AG20443 (cell line): ENCODE results near the gene IQGAP3.
A peak's percentile ranks its signal among the peaks of the same experiment; 100 is the strongest.
"Not testable (repeated sequence)": the region's sequence is repeated elsewhere in the genome, so short reads cannot be mapped to it uniquely, and the experiment has no call there.

ENCODE experiments used
- DNase-seq: peaks from one replicate; pipeline ENCODE4 v3.0.0; 2012; ENCODE audit warnings: low spot score, mixed read lengths

Gene IQGAP3

DNA sequence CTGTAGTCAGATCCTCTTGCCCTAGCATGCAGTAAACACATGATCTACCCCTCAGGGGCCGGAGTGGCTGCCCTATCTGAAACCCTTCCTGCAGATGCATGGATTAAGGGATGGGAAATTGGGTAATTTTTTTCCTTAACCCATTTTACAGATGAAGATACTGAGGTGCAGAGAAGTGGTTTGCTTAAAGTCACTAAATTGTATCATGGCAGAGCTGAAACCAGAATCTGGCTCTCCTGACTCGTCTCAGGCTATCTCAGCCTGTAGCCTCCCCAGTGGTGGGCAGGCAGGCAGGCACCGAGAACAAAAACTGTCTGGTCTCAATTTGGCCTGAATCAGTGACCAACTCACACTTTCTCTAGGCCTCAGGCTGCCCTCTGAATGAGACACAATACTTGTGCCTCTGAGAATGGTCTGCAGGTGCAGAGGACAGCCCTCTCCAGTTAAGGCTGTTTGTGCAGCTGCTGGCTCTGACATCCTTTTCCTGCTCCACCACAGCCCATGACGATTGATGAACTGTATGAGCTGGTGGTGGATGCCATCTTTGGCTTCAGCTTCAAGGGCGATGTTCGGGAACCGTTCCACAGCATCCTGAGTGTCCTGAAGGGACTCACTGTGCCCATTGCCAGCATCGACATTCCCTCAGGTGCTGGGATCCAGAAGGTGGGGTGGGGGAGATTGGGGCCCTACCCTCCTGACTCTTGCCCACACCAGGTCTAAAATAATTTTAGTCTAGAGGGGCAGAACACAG lies 20.7 kb upstream of the IQGAP3 start:
- no peak for DNase-seq

DNA sequence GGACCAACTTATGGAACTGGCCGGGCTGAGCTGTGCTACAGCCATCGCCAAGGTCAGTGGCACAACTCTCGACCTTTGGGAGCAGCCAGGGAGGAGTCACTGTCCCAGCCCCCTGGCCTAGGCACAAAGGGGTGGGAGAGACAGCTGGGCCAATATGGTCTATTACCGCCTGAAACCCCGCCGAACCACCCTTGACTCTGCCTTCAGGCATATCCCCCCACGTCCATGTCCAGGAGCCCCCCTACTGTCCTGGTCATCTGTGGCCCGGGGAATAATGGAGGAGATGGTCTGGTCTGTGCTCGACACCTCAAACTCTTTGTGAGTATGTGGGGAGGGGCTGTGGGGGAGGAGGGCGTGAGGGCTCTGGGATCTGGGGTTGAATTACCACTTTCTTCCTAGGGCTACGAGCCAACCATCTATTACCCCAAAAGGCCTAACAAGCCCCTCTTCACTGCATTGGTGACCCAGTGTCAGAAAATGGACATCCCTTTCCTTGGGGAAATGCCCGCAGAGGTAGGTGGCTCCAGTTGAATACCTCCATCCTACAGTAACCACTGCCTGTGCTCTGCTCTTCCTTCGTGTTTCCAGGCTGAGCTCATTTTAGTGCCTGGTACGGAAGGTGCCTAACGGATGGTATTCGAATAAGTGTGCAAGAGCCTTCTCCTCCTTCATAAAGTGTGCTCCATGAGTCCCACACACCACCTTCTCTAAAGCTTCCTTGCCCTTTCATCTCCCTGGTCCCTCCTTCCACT lies 20.0 kb upstream of the IQGAP3 start:
- no peak for DNase-seq

DNA sequence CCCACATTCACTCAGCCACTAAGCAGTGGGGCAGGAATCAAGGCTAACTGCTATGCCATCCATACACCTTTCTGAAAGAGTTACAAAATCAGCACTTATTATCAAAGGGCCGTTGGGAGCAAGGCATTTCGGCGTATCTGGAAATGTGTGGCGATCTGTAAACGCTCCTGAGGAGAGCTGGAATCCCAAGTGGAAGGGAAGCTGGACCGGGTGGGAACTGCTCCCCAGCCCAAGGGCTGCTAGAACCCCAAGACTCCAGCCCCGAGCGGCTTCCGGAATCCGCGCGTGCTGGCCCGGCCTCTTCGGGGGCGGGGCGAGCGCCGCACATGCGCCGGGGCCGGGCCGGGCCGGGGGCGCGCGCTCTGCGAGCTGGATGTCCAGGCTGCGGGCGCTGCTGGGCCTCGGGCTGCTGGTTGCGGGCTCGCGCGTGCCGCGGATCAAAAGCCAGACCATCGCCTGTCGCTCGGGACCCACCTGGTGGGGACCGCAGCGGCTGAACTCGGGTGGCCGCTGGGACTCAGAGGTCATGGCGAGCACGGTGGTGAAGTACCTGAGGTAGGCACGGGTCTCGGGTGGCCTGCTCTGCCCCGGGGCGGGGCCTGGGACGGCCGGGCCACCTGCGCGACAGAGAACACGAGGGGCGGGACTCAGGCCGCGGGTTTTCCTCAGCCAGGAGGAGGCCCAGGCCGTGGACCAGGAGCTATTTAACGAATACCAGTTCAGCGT lies 19.2 kb upstream of the IQGAP3 start, which contains the start of gene NAXE:
Gene NAXE (plus strand): TSS at position 345 of the 726 bp plus-strand sequence. CDS start 29 bp downstream, at position 374.
- DNase-seq = peak; percentile 96

DNA sequence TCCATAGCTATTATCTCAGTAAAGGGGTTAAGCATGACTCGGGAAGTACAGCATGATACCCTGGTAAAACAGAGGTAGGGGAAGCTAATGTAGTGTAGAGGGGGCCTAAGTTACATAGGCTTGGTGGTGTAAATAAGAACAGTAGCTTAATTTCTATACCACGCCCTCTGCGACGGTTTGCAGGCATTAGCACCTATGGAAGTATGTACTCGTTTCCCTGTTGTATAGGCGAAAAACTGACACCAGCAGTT lies 18.7 kb upstream of the IQGAP3 start:
- DNase-seq = no peak

DNA sequence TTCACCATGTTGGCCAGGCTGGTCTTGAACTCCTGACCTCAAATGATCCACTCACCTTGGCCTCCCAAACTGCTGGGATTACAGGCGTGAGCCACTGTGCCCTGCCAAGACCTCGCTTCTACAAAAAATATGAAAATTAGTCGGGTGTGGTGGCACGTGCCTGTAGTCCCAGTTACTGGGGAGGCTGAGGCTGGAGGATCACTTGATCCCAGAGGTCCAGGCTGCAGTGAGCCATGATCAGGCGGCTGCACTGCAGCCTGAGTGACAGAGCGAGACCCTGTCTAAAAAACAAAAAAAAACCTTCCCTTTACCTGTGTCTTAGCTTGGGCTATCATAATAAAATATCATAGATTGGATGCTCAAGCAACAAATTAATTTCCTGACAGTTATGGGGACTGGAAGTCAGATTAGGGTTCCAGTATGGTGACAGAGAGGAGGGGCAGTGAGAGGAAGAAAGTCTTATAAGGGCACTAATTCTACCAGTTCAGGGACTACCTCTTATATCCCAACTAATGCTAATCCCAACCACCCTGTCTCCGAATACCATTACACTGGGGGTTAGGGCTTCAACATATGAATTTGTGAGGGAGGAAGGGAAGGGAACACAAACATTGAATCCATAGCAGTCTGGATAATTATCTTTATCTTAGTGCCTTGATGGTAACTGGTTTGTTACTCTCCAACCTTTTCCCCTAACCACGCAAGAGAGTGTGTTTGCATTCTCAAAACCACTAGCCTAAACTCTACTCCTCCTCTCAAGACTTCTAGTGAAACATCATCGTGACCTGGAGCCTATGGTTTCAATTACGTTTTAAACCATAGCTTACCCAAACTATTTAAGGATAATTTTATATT lies 18.2 kb upstream of the IQGAP3 start:
- DNase-seq = no peak

DNA sequence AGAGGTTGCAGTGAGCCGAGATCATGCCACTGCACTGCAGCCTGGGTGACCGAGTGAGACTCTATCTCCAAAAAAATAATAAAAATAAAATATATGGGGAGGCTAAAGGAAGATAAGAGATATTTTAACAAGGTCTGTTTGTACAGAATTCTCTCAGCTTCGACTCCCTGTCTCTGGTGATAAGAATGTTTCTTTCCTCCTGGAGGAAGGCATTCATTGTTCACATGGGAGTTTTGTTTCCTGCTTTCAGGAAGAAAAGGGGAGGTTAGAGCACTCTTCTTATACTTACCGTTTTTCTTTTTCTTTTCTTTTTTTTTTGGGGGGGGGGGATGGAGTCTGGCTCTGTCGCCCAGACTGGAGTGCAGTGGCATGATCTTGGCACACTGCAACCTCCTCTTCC lies 17.2 kb upstream of the IQGAP3 start:
- DNase-seq = no peak

DNA sequence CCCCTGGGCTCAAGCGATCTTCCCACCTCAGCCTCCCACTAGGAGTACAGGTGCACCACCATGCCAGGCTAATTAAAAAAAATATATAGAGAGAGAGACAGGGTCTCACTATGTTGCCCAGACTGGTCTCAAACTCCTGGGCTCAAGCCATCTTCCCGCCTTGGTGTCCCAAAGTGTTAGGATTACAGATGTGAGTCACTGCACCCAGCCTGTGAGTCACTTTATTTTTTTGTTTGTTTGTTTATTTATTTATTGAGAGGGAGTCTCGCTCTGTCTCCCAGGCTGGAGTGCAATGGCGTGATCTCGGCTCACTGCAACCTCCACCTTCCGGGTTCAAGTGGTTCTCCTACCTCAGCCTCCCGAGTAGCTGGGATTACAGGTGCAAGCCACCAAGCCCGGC lies 15.6 kb upstream of the IQGAP3 start:
- not testable (repeated sequence) for DNase-seq

DNA sequence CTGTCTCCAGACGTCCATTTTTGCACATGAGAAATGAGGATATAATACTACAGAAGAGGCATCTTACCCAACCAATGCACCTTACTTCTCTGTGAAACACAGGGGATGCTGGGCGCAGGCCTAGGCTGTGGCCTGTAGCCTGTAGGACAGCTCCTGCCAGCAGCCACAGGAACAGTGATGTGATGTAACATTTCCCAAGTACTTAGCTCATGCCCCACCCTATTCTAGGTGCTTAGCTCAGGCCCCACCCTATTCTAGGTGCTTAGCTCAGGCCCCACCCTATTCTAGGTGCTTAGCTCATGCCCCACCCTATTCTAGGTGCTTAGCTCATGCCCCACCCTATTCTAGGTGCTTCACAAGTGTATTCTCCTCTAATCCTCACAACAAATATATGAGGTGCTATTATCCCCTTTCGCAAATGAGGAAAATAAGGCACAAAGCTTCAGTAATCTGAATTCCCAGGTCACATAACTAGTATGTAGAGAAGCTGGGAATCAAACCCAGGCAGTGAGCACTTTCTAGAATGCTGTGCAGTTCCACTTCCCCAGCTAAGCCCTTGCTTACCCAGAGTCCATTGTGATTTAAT lies 14.6 kb upstream of the IQGAP3 start:
- no peak for DNase-seq

DNA sequence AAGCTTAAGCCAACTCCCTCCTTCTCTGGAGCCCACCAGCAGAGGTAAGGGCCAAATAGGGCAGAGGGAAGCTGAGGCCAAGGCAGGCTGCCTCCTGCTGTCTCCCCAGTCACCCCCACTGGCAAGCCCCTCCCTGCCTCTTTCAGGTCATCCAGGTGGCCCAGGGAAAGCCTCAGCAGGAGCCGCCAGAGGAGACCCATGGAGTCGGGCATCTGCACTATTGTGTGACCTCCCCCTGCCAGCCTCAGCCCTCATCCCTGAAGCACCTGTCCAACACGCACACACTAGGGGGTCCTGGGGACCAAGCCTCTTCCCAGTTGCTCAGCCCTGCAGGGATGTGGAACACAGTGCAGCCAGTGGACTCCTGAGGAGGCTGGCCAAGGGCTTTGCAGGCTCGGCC lies 14.0 kb upstream of the IQGAP3 start:
- DNase-seq = no peak

DNA sequence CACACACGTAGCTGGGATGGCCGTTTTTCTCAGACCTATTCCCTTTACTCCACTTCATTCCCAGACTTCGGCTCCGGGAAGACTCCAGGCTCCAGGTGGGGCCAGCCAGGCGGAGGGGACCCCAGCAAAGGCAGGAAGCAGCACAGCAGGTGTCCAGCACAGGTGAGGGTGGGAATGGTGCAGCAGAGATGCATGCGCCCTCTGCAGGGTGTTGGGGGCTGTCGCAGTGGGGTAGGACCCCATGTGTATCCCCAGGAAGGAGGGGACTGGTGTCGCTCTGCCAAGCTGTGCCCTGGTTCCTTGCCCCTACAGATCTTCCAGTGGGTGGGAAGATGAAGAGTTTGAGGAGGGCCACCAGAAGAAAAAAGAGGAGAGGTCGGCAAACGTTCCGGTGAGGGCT lies 12.4 kb upstream of the IQGAP3 start:
- DNase-seq = no peak

DNA sequence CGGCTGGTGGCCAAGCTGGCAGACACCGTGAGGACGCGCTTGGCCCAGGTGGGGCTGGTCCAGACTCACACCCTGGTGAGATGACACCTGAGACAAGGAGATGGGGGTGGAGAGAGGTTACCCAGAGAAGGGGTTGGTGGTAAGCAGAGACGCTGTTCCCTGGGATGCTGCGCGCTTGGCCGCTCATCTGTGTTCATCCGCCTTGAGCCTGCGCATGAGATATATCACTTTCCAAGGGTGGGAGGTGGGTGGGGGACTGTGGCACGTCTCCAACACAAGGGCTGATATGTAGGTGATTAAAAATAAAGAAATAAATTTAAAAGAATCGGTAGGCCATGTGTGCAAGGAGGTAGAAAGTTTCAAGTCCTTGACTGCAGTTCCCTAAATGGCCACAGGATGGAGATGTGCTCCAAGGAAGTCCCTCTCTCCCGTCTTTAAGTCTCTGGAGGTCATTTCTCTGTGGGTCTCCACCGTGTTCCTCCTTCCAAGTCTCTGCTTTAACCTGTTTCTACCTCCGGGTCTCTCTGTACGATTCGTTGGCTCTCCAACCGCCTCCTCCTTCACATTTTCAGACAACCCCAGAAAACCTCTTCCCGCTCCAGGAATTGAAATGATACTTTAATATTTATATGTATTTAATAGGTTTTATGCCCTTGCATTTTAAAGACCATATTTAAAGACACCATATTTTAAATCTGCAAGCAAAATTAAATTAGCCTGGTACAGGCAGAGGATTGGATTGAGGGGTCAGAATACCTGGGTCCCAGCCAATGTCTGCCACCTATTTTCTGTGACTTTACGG lies 11.7 kb upstream of the IQGAP3 start:
- peak; percentile 80 for DNase-seq

DNA sequence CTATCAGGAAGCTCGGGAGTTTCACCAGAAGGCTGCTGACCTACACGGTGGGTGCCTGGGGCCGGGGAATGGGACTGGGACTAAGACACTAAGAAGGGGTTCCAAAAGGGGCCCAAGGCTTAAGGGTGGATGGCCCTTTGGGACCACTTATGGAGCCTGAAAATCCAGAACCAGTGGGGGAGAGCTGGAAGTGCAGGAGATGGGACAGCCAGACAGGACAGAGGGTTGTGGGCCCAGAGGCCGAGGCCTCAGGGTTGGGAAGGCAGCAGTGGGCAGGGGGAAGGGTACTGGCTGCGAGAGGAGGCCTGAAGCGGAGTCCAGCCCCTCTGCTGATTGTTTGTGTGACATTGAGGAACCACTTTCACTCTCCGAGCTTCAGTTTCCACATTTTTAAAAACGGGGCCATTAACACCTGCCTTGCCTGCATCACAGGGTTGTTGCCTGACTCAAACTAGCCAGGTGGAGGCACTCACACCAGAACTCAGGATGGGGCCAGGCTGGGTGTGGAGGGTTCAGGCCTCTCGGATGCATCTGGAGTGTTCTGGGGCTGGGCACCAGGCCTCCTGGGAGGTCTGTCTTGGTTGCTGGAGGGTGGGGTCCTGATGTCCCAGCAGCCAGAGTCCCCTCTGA lies 10.1 kb upstream of the IQGAP3 start:
- DNase-seq = no peak

DNA sequence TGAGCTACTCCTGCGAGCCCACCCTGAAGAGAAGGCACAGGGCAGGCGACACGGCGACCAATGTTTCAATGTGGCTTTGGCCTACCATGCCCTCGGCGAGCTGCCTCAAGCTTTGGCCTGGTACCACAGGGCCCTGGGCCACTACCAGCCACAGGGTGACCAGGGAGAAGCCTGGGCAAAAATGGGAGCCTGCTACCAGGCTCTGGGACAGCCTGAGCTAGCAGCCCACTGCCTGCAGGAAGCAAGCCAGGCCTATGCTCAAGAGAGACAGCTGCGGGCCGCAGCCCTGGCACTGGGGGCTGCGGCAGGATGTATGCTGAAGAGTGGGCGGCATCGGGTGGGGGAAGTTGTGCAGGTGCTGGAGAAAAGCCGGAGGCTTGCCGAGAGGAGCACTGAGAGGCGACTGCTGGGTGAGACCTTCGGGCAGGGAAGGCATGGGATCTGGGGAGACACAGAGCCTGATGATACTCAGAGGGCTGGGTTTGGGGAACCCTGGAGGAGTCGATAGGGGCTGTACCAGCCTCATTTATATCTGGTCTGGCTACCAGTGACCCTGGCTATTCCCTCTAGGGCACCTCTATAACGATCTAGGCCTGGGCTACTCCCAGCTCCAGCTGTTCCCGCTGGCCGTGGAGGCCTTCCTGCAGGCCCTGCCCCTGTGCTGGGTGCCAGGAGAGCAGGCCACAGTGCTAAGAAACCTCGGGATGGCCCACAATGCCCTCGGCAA lies 9.5 kb upstream of the IQGAP3 start:
- DNase-seq = no peak

DNA sequence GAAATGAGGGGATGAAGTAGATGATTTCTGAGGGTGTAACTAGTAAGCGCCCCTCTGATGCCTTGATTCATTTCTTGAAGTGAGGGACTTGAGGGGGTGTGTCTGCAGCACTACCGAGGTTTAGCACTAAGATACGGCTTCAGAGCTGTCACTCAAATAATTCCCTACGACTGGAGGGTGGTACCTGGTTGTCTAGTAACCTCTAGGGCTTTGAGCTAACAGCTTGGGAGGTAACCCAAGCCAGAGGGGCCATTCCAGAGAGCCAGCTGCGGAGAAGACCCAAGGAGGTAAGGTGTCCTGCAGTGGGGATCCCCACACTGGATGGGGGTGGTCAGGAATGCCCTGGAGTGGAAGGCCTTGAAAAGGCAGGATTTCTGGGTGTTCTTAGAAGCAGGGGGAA lies 7.1 kb upstream of the IQGAP3 start, which contains the start of gene TTC24:
Gene TTC24 (plus strand): TSS at position 252 of the 400 bp plus-strand sequence. CDS start 1,642 bp downstream, outside the sequence.
- no peak for DNase-seq

DNA sequence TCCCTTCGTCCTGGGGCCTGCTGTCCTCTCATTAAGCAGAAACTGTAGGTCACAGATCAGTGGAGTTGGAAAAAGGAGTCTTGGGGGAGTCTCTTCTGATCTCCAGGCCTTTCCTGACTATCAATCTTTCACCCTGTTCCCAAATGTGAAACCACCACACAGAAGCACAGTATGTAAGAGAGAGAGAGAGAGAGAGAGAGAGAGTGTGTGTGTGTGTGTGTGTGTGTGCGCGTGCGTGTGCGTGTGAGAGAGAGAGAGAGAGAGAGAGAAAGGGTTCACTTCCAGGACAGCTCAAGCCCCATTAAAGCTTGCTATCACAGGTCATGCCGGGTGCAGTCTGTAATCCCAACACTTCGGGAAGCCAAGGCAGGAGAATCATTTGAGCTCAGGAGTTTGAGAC lies 5.7 kb upstream of the IQGAP3 start:
- no peak for DNase-seq

DNA sequence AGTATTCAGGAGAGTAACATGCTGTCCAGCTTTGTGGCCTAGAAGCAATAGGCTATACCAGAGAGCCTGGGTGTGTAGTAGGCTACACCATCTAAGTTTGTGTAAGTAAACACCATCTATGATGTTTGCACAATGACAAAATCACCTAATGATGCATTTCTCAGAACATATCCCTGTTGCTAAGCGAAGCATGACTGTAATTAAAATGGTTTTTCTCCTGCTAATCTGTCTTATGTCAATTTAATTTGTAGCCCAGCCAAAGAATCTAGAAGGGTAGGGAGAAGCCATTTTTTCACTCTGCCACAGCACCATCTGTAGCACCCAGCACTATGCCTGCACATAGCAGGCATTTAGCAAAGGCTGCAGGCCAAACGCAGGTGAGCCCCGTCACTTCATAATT lies 5.2 kb upstream of the IQGAP3 start:
- no peak for DNase-seq

DNA sequence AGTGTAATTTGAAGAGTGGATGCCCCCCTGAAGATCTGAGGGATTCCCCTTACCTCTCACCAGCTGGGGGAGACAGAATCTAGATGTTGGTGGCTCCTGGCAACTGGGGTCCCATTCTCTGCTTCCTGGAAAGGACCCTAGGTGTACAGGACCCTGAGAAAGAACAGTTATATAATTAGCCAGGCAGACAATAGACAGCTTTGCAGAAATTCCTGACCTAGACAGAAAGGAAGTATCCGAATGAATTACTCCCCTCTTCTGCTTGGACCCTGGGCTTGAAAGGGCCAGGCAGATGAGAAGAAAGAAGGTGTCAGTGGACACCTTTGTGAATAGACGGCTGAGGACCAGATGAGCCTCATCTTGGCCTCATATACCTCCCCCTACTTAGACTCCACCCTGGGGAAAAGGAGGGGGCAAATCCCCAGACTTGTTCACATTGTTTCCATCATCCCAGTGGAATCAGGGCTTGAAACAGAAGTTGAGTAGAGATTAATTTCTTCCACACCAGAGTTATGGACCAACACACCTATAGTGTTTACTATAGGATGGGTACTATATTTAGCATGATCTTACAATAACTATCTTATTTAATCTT lies 1.8 kb upstream of the IQGAP3 start:
- DNase-seq = no peak

DNA sequence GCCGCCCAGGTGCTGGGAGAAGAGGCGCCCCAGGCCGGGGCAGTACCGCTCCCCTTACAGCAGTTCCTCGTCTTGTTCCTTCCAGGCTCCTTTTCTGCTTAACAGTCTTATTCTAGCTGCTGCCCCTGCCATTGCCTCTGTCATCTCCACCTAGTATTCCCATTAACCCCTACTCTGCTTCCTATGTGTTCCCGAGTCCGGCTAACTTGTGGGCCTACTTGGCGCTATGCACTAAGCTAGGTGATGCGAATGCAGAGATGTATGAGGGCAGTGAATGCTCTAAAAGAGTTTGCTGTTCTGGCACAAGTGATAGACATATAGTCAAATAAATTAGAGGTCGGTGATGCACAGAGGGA lies 276 bp upstream of the IQGAP3 start:
- DNase-seq = no peak

DNA sequence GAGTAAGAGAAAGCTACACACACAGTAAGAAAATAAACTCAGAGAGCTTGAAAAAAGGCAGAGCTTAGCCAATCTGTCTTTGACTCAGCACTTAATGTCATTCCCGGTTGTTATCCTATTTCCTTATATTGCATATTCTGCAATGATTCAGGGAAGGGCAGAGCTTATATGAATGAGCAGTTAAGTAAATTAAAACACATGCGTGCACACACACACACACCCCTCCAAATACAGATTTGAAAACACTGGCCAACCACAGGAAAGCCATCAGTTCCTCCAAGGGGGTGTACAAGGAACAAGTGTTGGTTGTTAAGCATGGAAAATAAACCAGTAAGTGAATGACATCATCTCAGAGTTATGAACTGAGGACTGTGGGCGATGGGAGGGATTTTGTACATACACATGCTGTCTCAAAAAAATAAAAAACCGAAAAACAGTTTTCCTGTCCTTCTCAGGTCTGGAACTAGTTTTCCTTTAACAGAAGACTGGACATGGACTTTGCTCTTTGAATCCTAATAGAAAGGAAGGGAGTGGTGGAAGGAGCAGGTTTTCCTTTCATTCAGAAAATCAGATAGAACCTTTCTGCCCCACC lies 1.0 kb downstream of the IQGAP3 start:
- peak; percentile 83 for DNase-seq
